Measurements from ENCODE around the gene ATF4.
A peak's percentile ranks its signal among the peaks of the same experiment; 100 is the strongest.
"Not testable (repeated sequence)": the region's sequence is repeated elsewhere in the genome, so short reads cannot be mapped to it uniquely, and the experiment has no call there.

ATF4 gene

GRCh38 chr22:39502789-39503409, 17.5 kb upstream of the ATF4 start:
- TF ChIP-seq CTCF (IDR thresholded peaks at IDR 0.05; ENCODE audit: low read depth, low read length): no peak
- H3K4me3 ChIP-seq (ENCODE audit: low read depth, low read length): peak overlapping the region; percentile 72

- no peak for TF ChIP-seq CTCF (IDR thresholded peaks at IDR 0.05; ENCODE audit: low read depth, low read length)
- peak overlapping the region; percentile 72 for H3K4me3 ChIP-seq (ENCODE audit: low read depth, low read length)
Observed at GRCh38 chr22:39503630-39504029, 16.7 kb upstream of the ATF4 start.

DNA sequence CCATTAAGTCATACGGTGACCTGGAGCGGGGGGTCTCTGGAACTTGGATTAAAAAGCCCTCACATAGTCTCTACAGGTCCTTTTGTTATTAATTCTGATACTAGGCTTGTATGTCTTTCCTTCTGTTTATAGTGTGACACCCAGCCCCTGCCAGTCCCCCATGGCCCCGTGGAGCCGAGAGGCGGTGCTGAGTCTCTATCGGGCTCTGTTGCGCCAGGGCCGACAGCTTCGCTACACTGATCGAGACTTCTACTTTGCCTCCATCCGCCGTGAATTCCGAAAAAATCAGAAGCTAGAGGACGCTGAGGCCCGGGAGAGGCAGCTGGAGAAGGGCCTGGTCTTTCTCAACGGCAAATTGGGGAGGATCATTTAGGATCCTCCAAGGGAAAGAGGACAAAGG, 16.3 kb upstream of the ATF4 start:
- H3K4me3 ChIP-seq (ENCODE audit: low read depth, low read length): no peak overlapping the region

DNA sequence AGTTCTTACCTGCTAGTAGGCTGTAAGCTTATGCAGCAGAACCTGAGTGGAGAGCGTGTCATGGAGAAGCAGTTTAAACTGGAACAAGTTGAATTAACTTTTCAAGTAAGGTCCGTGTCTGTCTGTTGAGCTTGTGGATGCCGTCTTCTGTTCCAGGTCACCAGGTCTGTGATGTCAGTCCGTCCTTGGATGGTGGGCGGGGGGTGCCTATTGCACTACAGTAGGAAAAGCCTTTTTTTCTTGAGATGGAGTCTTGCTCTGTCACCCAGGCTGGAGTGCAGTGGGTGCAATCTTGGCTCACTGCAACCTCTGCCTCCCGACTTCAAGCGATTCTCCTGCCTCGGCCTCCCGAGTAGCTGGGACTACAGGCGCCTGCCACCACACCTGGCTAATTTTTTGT, 13.3 kb upstream of the ATF4 start:
- not testable (repeated sequence) for H3K4me3 ChIP-seq (ENCODE audit: low read depth, low read length)

More for the DNA sequence above, 16.3 kb upstream of the ATF4 start:
- TF ChIP-seq CTCF (IDR thresholded peaks at IDR 0.05; ENCODE audit: low read depth, low read length): no peak

GRCh38 chr22:39508393-39508792, 12.0 kb upstream of the ATF4 start:
- no peak for TF ChIP-seq CTCF (IDR thresholded peaks at IDR 0.05; ENCODE audit: low read depth, low read length)
- no peak overlapping the region for H3K4me3 ChIP-seq (ENCODE audit: low read depth, low read length)

GRCh38 chr22:39510529-39511149, 9.7 kb upstream of the ATF4 start:
- TF ChIP-seq CTCF (IDR thresholded peaks at IDR 0.05; ENCODE audit: low read depth, low read length): no peak

GRCh38 chr22:39511226-39511625, 9.1 kb upstream of the ATF4 start:
- TF ChIP-seq CTCF (IDR thresholded peaks at IDR 0.05; ENCODE audit: low read depth, low read length): no peak

More at GRCh38 chr22:39510529-39511149, 9.7 kb upstream of the ATF4 start:
- H3K4me3 ChIP-seq (ENCODE audit: low read depth, low read length): no peak overlapping the region

DNA sequence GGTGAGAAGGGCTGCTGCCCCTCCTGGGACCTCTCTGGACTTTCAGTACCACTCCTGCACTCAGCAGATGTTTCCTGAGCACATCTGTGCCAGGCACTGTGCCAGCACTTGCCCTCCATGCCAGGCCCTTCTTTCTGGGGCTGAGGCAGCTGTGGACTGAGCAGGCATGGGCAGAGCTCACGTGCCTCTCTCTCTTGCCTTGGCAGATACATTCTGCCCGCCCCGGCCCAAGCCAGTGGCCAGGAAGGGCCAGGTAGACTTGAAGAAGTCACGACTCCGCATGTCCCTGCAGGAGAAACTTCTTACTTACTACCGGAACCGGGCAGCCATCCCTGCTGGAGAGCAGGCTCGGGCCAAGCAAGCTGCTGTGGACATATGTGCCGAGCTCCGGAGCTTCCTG, 8.3 kb upstream of the ATF4 start:
- TF ChIP-seq CTCF (IDR thresholded peaks at IDR 0.05; ENCODE audit: low read depth, low read length): no peak
- H3K4me3 ChIP-seq (ENCODE audit: low read depth, low read length): no peak overlapping the region

More at GRCh38 chr22:39511226-39511625, 9.1 kb upstream of the ATF4 start:
- no peak overlapping the region for H3K4me3 ChIP-seq (ENCODE audit: low read depth, low read length)
